Endothelial cell (in vitro differentiated cells): Measurements from ENCODE around the gene BCL11A. TPM values are rescaled to one million over a fixed set of nuclear protein-coding genes. Genes with fewer than 3 reads are reported as not detected.

Experiments used
- DNase-seq: peaks from one replicate; pipeline ENCODE4 v3.0.0; 2021; ENCODE audit warnings: low spot score
- H3K27ac Mint-ChIP-seq: one replicate; pipeline ENCODE4 v1.8.0; 2021; ENCODE audit warnings: mixed read lengths, inconsistent platforms; ENCODE audit not compliant: unreplicated experiment
- H3K27me3 Mint-ChIP-seq: one replicate; pipeline ENCODE4 v1.8.0; 2021; ENCODE audit warnings: mild to moderate bottlenecking, moderate library complexity, mixed read lengths, inconsistent platforms; ENCODE audit not compliant: unreplicated experiment
- H3K36me3 Mint-ChIP-seq: one replicate; pipeline ENCODE4 v1.8.0; 2021; ENCODE audit warnings: mild to moderate bottlenecking, low read depth, mixed read lengths, inconsistent platforms; ENCODE audit not compliant: unreplicated experiment
- H3K4me1 Mint-ChIP-seq: one replicate; pipeline ENCODE4 v1.8.0; 2021; ENCODE audit warnings: mild to moderate bottlenecking, mixed read lengths, inconsistent platforms; ENCODE audit not compliant: unreplicated experiment
- H3K4me3 Mint-ChIP-seq: one replicate; pipeline ENCODE4 v1.8.0; 2021; ENCODE audit warnings: mild to moderate bottlenecking, mixed read lengths, inconsistent platforms; ENCODE audit not compliant: unreplicated experiment
- H3K9me3 Mint-ChIP-seq: one replicate; pipeline ENCODE4 v1.8.0; 2021; ENCODE audit warnings: mixed read lengths, inconsistent platforms; ENCODE audit not compliant: unreplicated experiment
- total RNA-seq: library from RNA; stranded (reverse); fragmentation: NEBNext Ultra II Directional; extraction: Animal tissue kit (Norgen Biotek cat#: 25700); gene quantifications from one replicate; pipeline ENCODE4 v1.2.1, GENCODE V29; 2021; ENCODE audit not compliant: unreplicated experiment
- TF ChIP-seq, protein P1 (sequence below): fragments of 200-600 bp; sonication (generic); IDR thresholded peaks from one replicate; pipeline ENCODE4 v1.5.0; 2021; ENCODE audit warnings: antibody characterized with exemption; ENCODE audit not compliant: unreplicated experiment

Gene BCL11A
- total RNA-seq, 1 donor from 2014 or later, result 9.6 TPM

GRCh38 chr2:60416221-60417008, 137.0 kb downstream of the BCL11A start:
- Mint-ChIP-seq H3K27me3 (peaks cover 5% of the 10 kb centered on the region), H3K4me3 (no peak overlapping the region), H3K36me3 (no peaks in the 10 kb centered on the region), H3K9me3 (no peaks in the 10 kb centered on the region), H3K4me1 (peaks cover 3% of the 10 kb centered on the region), H3K27ac (no peak overlapping the region)
- TF ChIP-seq, protein P1, sequence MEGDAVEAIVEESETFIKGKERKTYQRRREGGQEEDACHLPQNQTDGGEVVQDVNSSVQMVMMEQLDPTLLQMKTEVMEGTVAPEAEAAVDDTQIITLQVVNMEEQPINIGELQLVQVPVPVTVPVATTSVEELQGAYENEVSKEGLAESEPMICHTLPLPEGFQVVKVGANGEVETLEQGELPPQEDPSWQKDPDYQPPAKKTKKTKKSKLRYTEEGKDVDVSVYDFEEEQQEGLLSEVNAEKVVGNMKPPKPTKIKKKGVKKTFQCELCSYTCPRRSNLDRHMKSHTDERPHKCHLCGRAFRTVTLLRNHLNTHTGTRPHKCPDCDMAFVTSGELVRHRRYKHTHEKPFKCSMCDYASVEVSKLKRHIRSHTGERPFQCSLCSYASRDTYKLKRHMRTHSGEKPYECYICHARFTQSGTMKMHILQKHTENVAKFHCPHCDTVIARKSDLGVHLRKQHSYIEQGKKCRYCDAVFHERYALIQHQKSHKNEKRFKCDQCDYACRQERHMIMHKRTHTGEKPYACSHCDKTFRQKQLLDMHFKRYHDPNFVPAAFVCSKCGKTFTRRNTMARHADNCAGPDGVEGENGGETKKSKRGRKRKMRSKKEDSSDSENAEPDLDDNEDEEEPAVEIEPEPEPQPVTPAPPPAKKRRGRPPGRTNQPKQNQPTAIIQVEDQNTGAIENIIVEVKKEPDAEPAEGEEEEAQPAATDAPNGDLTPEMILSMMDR, result no peak
- no peak for DNase-seq

DNA sequence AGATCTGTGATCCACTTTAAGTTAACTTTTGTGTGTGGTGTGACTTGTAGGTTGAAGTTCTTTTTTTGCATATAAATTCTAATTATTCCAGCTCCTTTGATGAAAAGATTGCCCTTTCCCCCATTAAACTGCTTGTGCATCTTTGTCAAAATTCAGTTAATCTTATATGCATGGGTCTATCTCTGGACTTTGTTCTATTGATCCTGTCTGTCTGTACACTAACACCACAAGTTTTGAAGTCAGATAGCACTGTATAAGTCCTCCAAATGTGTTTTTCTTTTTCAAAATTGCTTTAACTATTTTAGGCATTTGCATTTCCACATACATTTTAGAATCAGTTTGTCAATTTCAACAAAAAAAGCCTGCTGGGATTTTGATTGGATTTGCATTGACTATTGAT, 137.6 kb downstream of the BCL11A start:
- no peak for DNase-seq
- peaks cover 3% of the 10 kb centered on the region for H3K4me1 Mint-ChIP-seq
- H3K27ac Mint-ChIP-seq, result no peak overlapping the region
- no peaks in the 10 kb centered on the region for H3K9me3 Mint-ChIP-seq
- TF ChIP-seq, protein P1, result no peak
- no peak overlapping the region for H3K4me3 Mint-ChIP-seq
- H3K27me3 Mint-ChIP-seq, result peaks cover 7% of the 10 kb centered on the region
- H3K36me3 Mint-ChIP-seq, result no peaks in the 10 kb centered on the region

DNA sequence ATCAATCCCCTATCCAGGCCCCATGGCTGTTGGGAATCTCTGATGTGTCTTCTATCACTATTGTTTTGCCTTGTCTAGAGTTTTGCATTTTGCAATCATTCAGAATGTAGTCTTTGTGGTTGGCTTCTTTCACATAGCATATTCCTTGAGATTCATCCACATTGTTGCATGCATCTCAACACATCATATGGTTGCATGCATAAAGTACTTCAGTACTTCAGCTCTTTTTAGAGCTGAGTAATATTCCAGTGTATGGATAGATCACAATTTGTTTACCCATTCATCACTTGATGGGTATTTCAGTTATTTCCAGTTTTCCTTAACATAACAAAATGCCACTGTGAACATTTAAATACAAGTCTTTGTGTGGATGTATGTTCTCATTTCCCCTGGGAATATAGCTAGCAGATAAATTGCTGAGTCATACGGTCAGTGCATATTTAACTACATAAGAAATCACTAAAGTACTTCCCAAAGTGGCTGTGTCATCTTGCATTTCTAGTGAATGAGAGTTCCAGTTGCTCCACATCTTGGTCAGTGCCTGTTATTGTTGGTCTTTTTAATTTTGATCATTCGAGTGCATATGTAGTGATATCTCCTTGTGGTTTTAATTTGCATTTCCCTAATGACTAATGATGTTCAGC, 138.8 kb downstream of the BCL11A start:
- Mint-ChIP-seq H3K27ac (no peak overlapping the region), H3K4me1 (peaks cover 3% of the 10 kb centered on the region), H3K9me3 (no peaks in the 10 kb centered on the region), H3K27me3 (peaks cover 7% of the 10 kb centered on the region), H3K4me3 (no peak overlapping the region), H3K36me3 (no peaks in the 10 kb centered on the region)
- TF ChIP-seq, protein P1, result no peak
- no peak for DNase-seq

DNA sequence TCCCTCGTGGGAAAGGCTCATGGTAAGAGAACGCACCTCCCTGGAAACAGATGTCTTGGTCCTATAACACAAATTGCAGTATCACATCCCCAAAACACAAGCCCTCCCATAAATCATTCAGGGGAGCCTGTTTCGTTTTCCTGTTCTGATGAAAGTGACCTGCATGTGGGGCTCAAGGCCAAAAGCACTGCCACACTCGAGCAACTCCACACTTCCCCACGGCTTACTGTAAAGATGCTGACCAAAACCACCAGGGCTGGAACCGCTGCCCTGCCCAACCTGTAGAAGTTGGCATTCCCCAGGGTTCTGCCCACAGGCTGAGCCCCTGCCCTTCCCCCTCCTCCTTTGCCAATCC, 139.7 kb downstream of the BCL11A start:
- H3K27ac Mint-ChIP-seq, result no peak overlapping the region
- TF ChIP-seq, protein P1, result no peak
- no peak for DNase-seq
- H3K27me3 Mint-ChIP-seq, result peaks cover 7% of the 10 kb centered on the region
- H3K4me3 Mint-ChIP-seq, result no peak overlapping the region
- H3K4me1 Mint-ChIP-seq, result peaks cover 3% of the 10 kb centered on the region
- H3K36me3 Mint-ChIP-seq, result no peaks in the 10 kb centered on the region
- H3K9me3 Mint-ChIP-seq, result no peaks in the 10 kb centered on the region

DNA sequence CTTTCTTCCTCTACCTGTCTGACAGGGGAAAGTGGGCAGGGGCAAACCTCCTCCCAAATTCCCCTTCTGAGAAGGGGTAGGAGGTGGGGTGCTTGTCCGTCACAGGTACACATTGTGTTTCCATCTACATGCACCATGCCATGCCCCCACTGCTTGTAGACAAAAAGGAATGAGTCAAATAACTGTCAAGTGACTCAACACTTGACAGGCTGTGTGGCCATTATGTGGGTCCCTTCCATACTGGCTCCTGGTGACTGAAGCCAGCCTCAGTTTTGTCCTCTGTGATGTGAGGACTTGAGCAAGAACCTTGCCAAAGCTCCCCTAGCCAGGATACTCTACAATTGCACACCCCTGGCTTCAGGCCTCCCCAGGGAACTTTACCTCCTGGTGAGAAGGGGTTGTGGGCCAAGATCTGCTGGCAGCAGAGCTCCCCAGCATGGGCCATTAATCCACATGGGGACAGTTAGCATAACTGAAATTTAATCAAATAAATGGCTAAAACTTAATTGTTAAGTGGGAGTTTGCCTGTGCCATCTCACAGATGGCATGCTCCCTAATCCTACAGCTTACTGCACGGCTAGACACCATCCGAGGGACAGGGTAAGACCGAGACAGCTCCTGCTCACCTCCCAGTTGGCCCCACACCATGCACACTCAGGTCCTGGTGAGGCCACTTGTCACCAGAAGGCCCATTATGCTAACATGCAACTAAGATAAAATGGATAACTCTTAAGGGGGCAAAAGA, 140.2 kb downstream of the BCL11A start:
- TF ChIP-seq, protein P1, result no peak
- Mint-ChIP-seq H3K4me3 (no peak overlapping the region), H3K27ac (no peak overlapping the region), H3K4me1 (peaks cover 3% of the 10 kb centered on the region), H3K27me3 (peaks cover 8% of the 10 kb centered on the region), H3K9me3 (no peaks in the 10 kb centered on the region), H3K36me3 (no peaks in the 10 kb centered on the region)
- DNase-seq, result no peak
